ENCODE data around the gene CCDC85B. TPM values are rescaled to one million over a fixed set of nuclear protein-coding genes. Genes with fewer than 3 reads are reported as not detected.

The CCDC85B gene
- total and polyA plus RNA-seq, 2 of the 13 experiments (the other 11 are each of a cell fraction or from before 2014, with no cell fraction given) = 8.2 to 19.5 TPM

DNA sequence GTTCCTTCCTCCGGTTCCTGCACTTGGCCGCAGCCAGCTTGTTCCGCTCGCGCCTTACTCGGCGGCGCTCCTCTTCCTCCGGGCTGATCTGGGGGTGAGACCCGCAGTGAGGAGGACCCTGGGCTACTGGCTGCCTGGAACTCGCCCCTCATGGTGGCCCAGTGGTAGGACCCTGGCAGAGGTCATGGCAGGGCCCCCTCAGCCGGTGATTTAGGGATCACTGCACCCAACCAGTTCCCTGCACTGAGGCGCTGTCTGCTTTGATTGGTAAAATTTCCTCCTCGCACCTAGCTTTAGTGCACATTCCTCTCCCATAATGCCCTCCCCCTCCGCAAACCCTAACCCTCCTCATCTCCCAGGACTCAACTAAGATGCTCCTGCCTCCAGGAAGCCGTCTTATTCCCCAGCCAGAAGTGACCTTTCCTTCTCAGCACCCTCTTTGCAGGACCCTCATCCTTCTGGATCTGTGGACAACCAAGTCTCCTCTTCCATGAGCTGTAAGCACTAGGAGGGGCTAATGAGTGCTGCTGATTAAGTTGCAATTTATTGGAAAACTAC lies 3.6 kb downstream of the CCDC85B start (continued):
- TF ChIP-seq, protein P1, sequence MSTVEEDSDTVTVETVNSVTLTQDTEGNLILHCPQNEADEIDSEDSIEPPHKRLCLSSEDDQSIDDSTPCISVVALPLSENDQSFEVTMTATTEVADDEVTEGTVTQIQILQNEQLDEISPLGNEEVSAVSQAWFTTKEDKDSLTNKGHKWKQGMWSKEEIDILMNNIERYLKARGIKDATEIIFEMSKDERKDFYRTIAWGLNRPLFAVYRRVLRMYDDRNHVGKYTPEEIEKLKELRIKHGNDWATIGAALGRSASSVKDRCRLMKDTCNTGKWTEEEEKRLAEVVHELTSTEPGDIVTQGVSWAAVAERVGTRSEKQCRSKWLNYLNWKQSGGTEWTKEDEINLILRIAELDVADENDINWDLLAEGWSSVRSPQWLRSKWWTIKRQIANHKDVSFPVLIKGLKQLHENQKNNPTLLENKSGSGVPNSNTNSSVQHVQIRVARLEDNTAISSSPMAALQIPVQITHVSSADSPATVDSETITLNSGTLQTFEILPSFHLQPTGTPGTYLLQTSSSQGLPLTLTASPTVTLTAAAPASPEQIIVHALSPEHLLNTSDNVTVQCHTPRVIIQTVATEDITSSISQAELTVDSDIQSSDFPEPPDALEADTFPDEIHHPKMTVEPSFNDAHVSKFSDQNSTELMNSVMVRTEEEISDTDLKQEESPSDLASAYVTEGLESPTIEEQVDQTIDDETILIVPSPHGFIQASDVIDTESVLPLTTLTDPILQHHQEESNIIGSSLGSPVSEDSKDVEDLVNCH (CRISPR knock-in tag; IDR thresholded peaks at IDR 0.05) = no peak
- peak; percentile 34 for TF ChIP-seq AGO2 (optimal IDR thresholded peaks at IDR 0.05; ENCODE audit: low read depth, low read length)
- TF ChIP-seq, protein P2, sequence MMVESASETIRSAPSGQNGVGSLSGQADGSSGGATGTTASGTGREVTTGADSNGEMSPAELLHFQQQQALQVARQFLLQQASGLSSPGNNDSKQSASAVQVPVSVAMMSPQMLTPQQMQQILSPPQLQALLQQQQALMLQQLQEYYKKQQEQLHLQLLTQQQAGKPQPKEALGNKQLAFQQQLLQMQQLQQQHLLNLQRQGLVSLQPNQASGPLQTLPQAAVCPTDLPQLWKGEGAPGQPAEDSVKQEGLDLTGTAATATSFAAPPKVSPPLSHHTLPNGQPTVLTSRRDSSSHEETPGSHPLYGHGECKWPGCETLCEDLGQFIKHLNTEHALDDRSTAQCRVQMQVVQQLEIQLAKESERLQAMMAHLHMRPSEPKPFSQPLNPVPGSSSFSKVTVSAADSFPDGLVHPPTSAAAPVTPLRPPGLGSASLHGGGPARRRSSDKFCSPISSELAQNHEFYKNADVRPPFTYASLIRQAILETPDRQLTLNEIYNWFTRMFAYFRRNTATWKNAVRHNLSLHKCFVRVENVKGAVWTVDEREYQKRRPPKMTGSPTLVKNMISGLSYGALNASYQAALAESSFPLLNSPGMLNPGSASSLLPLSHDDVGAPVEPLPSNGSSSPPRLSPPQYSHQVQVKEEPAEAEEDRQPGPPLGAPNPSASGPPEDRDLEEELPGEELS (CRISPR knock-in tag; IDR thresholded peaks at IDR 0.05) = no peak
- TF ChIP-seq HHEX (CRISPR knock-in tag; IDR thresholded peaks at IDR 0.05) = no peak
- TF ChIP-seq STAG1 (CRISPR knock-in tag; IDR thresholded peaks at IDR 0.05) = no peak
- TF ChIP-seq MIXL1 (CRISPR knock-in tag; IDR thresholded peaks at IDR 0.05) = no peak
- no peak for TF ChIP-seq ZNF367 (CRISPR knock-in tag; IDR thresholded peaks at IDR 0.05; ENCODE audit: borderline replicate concordance)

DNA sequence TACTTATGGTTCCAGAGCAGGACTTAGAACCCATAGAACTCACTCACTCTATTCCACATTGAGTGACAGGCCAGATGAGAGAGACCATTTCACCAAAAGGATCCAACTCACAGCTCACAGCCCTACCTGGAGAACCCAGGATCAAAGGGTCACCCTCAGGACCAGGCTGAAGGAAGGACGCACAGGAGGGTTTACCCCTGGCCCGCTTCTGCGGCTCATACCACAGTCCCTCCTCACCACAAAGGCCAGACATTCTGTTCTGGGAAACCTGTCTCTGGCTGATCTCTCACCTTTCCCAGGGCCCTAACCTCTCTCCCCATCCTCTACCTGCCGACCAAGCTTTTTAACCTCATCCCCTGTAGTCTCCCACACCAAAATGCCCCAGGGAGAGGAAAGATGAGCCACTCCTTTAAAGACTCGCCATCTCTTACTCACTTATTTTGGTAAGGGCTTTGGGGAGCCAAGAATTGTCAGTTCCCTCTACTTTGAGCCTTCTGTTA lies 5.1 kb downstream of the CCDC85B start:
- DNase-seq (ENCODE audit: low spot score) (no peak), FAIRE-seq (no peak), ATAC-seq (no peak)
- H3K36me3 ChIP-seq (replicated peaks in 1 of 2; ENCODE audit: control insufficient read depth in 1 of 2, insufficient read depth in 2 of 2, low read length in 2 of 2) = peaks cover 8 to 18% of the 10 kb centered on the region in 2 experiments; a peak in 4 of 5 replicates
- H3K4me1 ChIP-seq (ENCODE audit: insufficient read depth, low read length) = peaks cover 43% of the 10 kb centered on the region
- H3K4me2 ChIP-seq (ENCODE audit: low read depth, low read length) = no peak overlapping the region
- in situ Hi-C loops (cut with HindIII; ENCODE audit: extremely low pct_ligation_motif_present, low pct_unique_long_range_greater_than_20kb) = no loop called here
- H4K20me1 ChIP-seq (ENCODE audit: insufficient read depth, low read length) = no peaks in the 10 kb centered on the region
- POLR2A ChIA-PET = no interaction called here
- H3K27me3 ChIP-seq (ENCODE audit: control insufficient read depth in 1 of 2, insufficient read depth in 2 of 2, low read length in 2 of 2) = no peaks in the 10 kb centered on the region; a peak in 1 of 5 replicates
- no peak overlapping the region for H2AFZ ChIP-seq (ENCODE audit: low read length)
- no peak overlapping the region for H3K27ac ChIP-seq (ENCODE audit: extremely low read length, insufficient read depth, low read length)
- WGBS (ENCODE audit: low lambda C conversion rate) = 96% methylated on average over 5 of the region's 5 CpGs
- H3K4me3 ChIP-seq (replicated peaks in 1 of 3; ENCODE audit: insufficient read depth in 1 of 3, low read depth in 2 of 3, low read length in 3 of 3) = no peak overlapping the region
- CTCF ChIA-PET (ENCODE audit: low intra/inter-chr PET ratio, low total read pairs) = no interaction called here
- H3K79me2 ChIP-seq (ENCODE audit: insufficient read depth, low read length) = peaks cover 37% of the 10 kb centered on the region
- H3K9ac ChIP-seq (ENCODE audit: insufficient read depth, low read depth, low read length) = no peak overlapping the region
- BruUV-seq (replicated peaks) = no TSS peak
- intact Hi-C loops (cut with micrococcal nuclease; ENCODE audit: unreplicated experiment) = no loop called here
- no peaks in the 10 kb centered on the region for H3K9me3 ChIP-seq (ENCODE audit: low read length)
- no peak for TF ChIP-seq KDM3A (CRISPR knock-in tag; IDR thresholded peaks at IDR 0.05; ENCODE audit: low read depth)
- TF ChIP-seq, protein P3, sequence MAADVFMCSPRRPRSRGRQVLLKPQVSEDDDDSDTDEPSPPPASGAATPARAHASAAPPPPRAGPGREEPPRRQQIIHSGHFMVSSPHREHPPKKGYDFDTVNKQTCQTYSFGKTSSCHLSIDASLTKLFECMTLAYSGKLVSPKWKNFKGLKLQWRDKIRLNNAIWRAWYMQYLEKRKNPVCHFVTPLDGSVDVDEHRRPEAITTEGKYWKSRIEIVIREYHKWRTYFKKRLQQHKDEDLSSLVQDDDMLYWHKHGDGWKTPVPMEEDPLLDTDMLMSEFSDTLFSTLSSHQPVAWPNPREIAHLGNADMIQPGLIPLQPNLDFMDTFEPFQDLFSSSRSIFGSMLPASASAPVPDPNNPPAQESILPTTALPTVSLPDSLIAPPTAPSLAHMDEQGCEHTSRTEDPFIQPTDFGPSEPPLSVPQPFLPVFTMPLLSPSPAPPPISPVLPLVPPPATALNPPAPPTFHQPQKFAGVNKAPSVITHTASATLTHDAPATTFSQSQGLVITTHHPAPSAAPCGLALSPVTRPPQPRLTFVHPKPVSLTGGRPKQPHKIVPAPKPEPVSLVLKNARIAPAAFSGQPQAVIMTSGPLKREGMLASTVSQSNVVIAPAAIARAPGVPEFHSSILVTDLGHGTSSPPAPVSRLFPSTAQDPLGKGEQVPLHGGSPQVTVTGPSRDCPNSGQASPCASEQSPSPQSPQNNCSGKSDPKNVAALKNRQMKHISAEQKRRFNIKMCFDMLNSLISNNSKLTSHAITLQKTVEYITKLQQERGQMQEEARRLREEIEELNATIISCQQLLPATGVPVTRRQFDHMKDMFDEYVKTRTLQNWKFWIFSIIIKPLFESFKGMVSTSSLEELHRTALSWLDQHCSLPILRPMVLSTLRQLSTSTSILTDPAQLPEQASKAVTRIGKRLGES (CRISPR knock-in tag; IDR thresholded peaks at IDR 0.05; ENCODE audit: borderline replicate concordance) = no peak
- TF ChIP-seq, protein P4, sequence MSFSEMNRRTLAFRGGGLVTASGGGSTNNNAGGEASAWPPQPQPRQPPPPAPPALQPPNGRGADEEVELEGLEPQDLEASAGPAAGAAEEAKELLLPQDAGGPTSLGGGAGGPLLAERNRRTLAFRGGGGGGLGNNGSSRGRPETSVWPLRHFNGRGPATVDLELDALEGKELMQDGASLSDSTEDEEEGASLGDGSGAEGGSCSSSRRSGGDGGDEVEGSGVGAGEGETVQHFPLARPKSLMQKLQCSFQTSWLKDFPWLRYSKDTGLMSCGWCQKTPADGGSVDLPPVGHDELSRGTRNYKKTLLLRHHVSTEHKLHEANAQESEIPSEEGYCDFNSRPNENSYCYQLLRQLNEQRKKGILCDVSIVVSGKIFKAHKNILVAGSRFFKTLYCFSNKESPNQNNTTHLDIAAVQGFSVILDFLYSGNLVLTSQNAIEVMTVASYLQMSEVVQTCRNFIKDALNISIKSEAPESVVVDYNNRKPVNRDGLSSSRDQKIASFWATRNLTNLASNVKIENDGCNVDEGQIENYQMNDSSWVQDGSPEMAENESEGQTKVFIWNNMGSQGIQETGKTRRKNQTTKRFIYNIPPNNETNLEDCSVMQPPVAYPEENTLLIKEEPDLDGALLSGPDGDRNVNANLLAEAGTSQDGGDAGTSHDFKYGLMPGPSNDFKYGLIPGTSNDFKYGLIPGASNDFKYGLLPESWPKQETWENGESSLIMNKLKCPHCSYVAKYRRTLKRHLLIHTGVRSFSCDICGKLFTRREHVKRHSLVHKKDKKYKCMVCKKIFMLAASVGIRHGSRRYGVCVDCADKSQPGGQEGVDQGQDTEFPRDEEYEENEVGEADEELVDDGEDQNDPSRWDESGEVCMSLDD (CRISPR knock-in tag; IDR thresholded peaks at IDR 0.05; ENCODE audit: borderline replicate concordance) = no peak
- TF ChIP-seq, protein P5, sequence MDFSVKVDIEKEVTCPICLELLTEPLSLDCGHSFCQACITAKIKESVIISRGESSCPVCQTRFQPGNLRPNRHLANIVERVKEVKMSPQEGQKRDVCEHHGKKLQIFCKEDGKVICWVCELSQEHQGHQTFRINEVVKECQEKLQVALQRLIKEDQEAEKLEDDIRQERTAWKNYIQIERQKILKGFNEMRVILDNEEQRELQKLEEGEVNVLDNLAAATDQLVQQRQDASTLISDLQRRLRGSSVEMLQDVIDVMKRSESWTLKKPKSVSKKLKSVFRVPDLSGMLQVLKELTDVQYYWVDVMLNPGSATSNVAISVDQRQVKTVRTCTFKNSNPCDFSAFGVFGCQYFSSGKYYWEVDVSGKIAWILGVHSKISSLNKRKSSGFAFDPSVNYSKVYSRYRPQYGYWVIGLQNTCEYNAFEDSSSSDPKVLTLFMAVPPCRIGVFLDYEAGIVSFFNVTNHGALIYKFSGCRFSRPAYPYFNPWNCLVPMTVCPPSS (IDR thresholded peaks at IDR 0.05) = no peak

All from HepG2 (cell line).